ENCODE results near the gene SPIN1. TPM values are rescaled to one million over a fixed set of nuclear protein-coding genes. Genes with fewer than 3 reads are reported as not detected.

Gene SPIN1
- total RNA-seq, 2 donors from 2014 or later = 81.2 to 145 TPM

GRCh38 chr9:88477300-88477751 lies 89.1 kb downstream of the SPIN1 start:
- Histone ChIP-seq H3K27ac (no peak overlapping the region), H3K36me3 (no peaks in the 10 kb centered on the region), H3K4me3 (no peak overlapping the region), H3K27me3 (replicated peaks; ENCODE audit: insufficient read depth) (no peaks in the 10 kb centered on the region), H3K9me3 (no peaks in the 10 kb centered on the region), H3K4me1 (ENCODE audit: control insufficient read depth in 1 of 2, low read depth in 2 of 2) (peaks cover 3 to 16% of the 10 kb centered on the region in 2 donors)
- ATAC-seq (ENCODE audit: insufficient number of reproducible peaks, low FRiP score, low read depth) (no peak), DNase-seq (ENCODE audit: low spot score) (no peak)
- no peak for TF ChIP-seq CTCF (IDR thresholded peaks at IDR 0.05)

- no peaks in the 10 kb centered on the region for H3K27me3 ChIP-seq (replicated peaks; ENCODE audit: insufficient read depth)
These were observed 90.0 kb downstream of the SPIN1 start for GRCh38 chr9:88478246-88478645.

GRCh38 chr9:88481933-88482332 lies 93.7 kb downstream of the SPIN1 start:
- no peaks in the 10 kb centered on the region for H3K9me3 ChIP-seq
- H3K4me1 ChIP-seq (ENCODE audit: control insufficient read depth in 1 of 2, low read depth in 2 of 2) = peaks cover 3 to 13% of the 10 kb centered on the region in 2 donors
- H3K27me3 ChIP-seq (replicated peaks; ENCODE audit: insufficient read depth) = no peaks in the 10 kb centered on the region
- no peak overlapping the region for H3K27ac ChIP-seq
- TF ChIP-seq CTCF (IDR thresholded peaks at IDR 0.05) = no peak
- no peaks in the 10 kb centered on the region for H3K36me3 ChIP-seq
- ATAC-seq (ENCODE audit: insufficient number of reproducible peaks, low FRiP score, low read depth) = no peak
- no peak for DNase-seq (ENCODE audit: low spot score)
- H3K4me3 ChIP-seq = no peak overlapping the region

More at GRCh38 chr9:88478246-88478645, 90.0 kb downstream of the SPIN1 start:
- Histone ChIP-seq H3K4me1 (ENCODE audit: control insufficient read depth in 1 of 2, low read depth in 2 of 2) (peaks cover 3 to 16% of the 10 kb centered on the region in 2 donors), H3K36me3 (no peaks in the 10 kb centered on the region), H3K9me3 (no peaks in the 10 kb centered on the region), H3K27ac (no peak overlapping the region), H3K4me3 (no peak overlapping the region)
- ATAC-seq (ENCODE audit: insufficient number of reproducible peaks, low FRiP score, low read depth) (no peak), DNase-seq (ENCODE audit: low spot score) (no peak)
- no peak for TF ChIP-seq CTCF (IDR thresholded peaks at IDR 0.05)

GRCh38 chr9:88488166-88488565 lies 99.9 kb downstream of the SPIN1 start:
- Histone ChIP-seq H3K4me3 (no peak overlapping the region), H3K9me3 (no peaks in the 10 kb centered on the region), H3K27ac (no peak overlapping the region), H3K27me3 (replicated peaks; ENCODE audit: insufficient read depth) (no peaks in the 10 kb centered on the region), H3K4me1 (ENCODE audit: control insufficient read depth in 1 of 2, low read depth in 2 of 2) (no peaks in the 10 kb centered on the region), H3K36me3 (no peaks in the 10 kb centered on the region)
- no peak for ATAC-seq (ENCODE audit: insufficient number of reproducible peaks, low FRiP score, low read depth)
- no peak for DNase-seq (ENCODE audit: low spot score)
- TF ChIP-seq CTCF (IDR thresholded peaks at IDR 0.05) = no peak

GRCh38 chr9:88494983-88495721 lies 106.9 kb downstream of the SPIN1 start:
- Histone ChIP-seq H3K36me3 (no peaks in the 10 kb centered on the region), H3K27me3 (replicated peaks; ENCODE audit: insufficient read depth) (no peaks in the 10 kb centered on the region), H3K9me3 (no peaks in the 10 kb centered on the region), H3K27ac (no peak overlapping the region), H3K4me3 (no peak overlapping the region), H3K4me1 (ENCODE audit: control insufficient read depth in 1 of 2, low read depth in 2 of 2) (no peaks in the 10 kb centered on the region)
- ATAC-seq (ENCODE audit: insufficient number of reproducible peaks, low FRiP score, low read depth) = no peak
- DNase-seq (ENCODE audit: low spot score) = no peak
- no peak for TF ChIP-seq CTCF (IDR thresholded peaks at IDR 0.05)
